GM21381 (cell line): ENCODE measurements around the gene PTPN4.

Source experiments
- ATAC-seq: cut with Tn5 transposase; IDR thresholded peaks from one replicate; pipeline ENCODE4 v1.9.1; 2021; ENCODE audit warnings: mild to moderate bottlenecking, moderate library complexity; ENCODE audit not compliant: unreplicated experiment

The PTPN4 gene

GRCh38 chr2:119852214-119852613, 92.5 kb downstream of the PTPN4 start:
- ATAC-seq = no peak

GRCh38 chr2:119853777-119854399, 94.2 kb downstream of the PTPN4 start:
- no peak for ATAC-seq

GRCh38 chr2:119856469-119856901, 96.8 kb downstream of the PTPN4 start:
- no peak for ATAC-seq

- no peak for ATAC-seq
These were observed 98.0 kb downstream of the PTPN4 start for GRCh38 chr2:119857742-119858141.

- ATAC-seq = no peak
These were observed 99.8 kb downstream of the PTPN4 start for GRCh38 chr2:119859528-119859927.

- no peak for ATAC-seq
These were observed 101.2 kb downstream of the PTPN4 start for GRCh38 chr2:119860924-119861323.

GRCh38 chr2:119862127-119862889, 102.6 kb downstream of the PTPN4 start:
- peak; percentile 86 for ATAC-seq

- no peak for ATAC-seq
These were observed 104.6 kb downstream of the PTPN4 start for GRCh38 chr2:119864318-119864717.

- no peak for ATAC-seq
These were observed 112.0 kb downstream of the PTPN4 start for GRCh38 chr2:119871725-119872124.

GRCh38 chr2:119873350-119874315, 113.9 kb downstream of the PTPN4 start:
- no peak for ATAC-seq

GRCh38 chr2:119879502-119879901, 119.8 kb downstream of the PTPN4 start:
- ATAC-seq = peak; percentile 77

GRCh38 chr2:119888680-119889079, 129.0 kb downstream of the PTPN4 start:
- no peak for ATAC-seq

- ATAC-seq = no peak
These were observed 138.1 kb downstream of the PTPN4 start for GRCh38 chr2:119897736-119898395.

GRCh38 chr2:119901013-119901412, 141.3 kb downstream of the PTPN4 start:
- no peak for ATAC-seq

- ATAC-seq = no peak
These were observed 150.8 kb downstream of the PTPN4 start for GRCh38 chr2:119910566-119910965.

GRCh38 chr2:119914266-119914665, 154.5 kb downstream of the PTPN4 start:
- ATAC-seq = no peak

GRCh38 chr2:119921825-119922224, 162.1 kb downstream of the PTPN4 start:
- ATAC-seq = no peak

- ATAC-seq = no peak
These were observed 163.0 kb downstream of the PTPN4 start for GRCh38 chr2:119922699-119923098.

- ATAC-seq = no peak
These were observed 169.8 kb downstream of the PTPN4 start for GRCh38 chr2:119929537-119929936.

- ATAC-seq = no peak
These were observed 173.1 kb downstream of the PTPN4 start for GRCh38 chr2:119932809-119933208.

GRCh38 chr2:119934319-119934718, 174.6 kb downstream of the PTPN4 start:
- no peak for ATAC-seq
